NT2/D1 (cell line): Measurements from ENCODE around the gene LTC4S.

Source experiments
- SUZ12 ChIP-seq: IDR thresholded peaks from 2 replicates; pipeline ENCODE4 v1.6.1; 2011; ENCODE audit not compliant: insufficient read length, insufficient read depth; ENCODE audit errors: extremely low read depth
- YY1 ChIP-seq: IDR thresholded peaks from 2 replicates; pipeline ENCODE4 v1.6.1; 2011; ENCODE audit not compliant: insufficient read length, insufficient read depth
- ZNF274 ChIP-seq: IDR thresholded peaks from 2 replicates; pipeline ENCODE4 v1.6.1; 2011; ENCODE audit warnings: mild to moderate bottlenecking, low read depth, low read length

GRCh38 chr5:179806250-179807048 lies 12.7 kb downstream of the LTC4S start, which contains the start of gene MGAT4B:
- TF ChIP-seq ZNF274 (no peak), YY1 (no peak), SUZ12 (no peak)
